PC-3 (cell line): ENCODE results near the gene SARDH. TPM values are rescaled to one million over a fixed set of nuclear protein-coding genes. Genes with fewer than 3 reads are reported as not detected.

Source experiments
- ATAC-seq: fragments of 200-7000 bp; cut with Tn5 transposase; 2 replicates; pipeline ENCODE4 v1.9.1; 2020; ENCODE audit warnings: mild to moderate bottlenecking, moderate library complexity
- BruUV-seq: library from RNA; stranded (reverse); fragments of 400-500 nt; replicated peaks from 2 replicates; lab custom pipeline; 2021; lab: Mats Ljungman, UMichigan
- CTCF ChIA-PET: fragments of 300-600 bp; sonication (Branson Sonifier 250); formaldehyde crosslinking; loops from one replicate; lab custom pipeline; 2022; ENCODE audit warnings: antibody characterized with exemption; lab: Charles Lee
- POLR2A ChIA-PET: fragments of 300-600 bp; sonication (Branson Sonifier 250); formaldehyde crosslinking; loops from one replicate; lab custom pipeline; 2022; ENCODE audit warnings: antibody characterized with exemption; ENCODE audit not compliant: unreplicated experiment; lab: Charles Lee
- DNase-seq: peaks from one replicate; pipeline ENCODE4 v3.0.0-alpha.2; 2015
- H2AFZ ChIP-seq: fragments of 300-600 bp; sonication (generic); 2 replicates; pipeline ENCODE4 v1.6.0; 2016; ENCODE audit warnings: antibody characterized with exemption, low read length
- H3F3A ChIP-seq: fragments of 300-600 bp; sonication (generic); one replicate; pipeline ENCODE4 v1.6.0; 2017; ENCODE audit warnings: antibody characterized with exemption, low read length, control low read depth, mild to moderate bottlenecking; ENCODE audit not compliant: unreplicated experiment
- H3K27ac ChIP-seq: fragments of 300-600 bp; sonication (generic); 2 replicates; pipeline ENCODE4 v1.5.1; 2016; ENCODE audit warnings: mild to moderate bottlenecking, low read length
- H3K27me3 ChIP-seq: fragments of 300-600 bp; sonication (generic); 2 replicates; pipeline ENCODE4 v1.6.1; 2016; ENCODE audit warnings: low read length, mixed read lengths
- H3K36me3 ChIP-seq: fragments of 300-600 bp; sonication (generic); 2 replicates; pipeline ENCODE4 v1.6.1; 2016; ENCODE audit warnings: low read depth, mixed run types, low read length, mixed read lengths
- H3K4me1 ChIP-seq: fragments of 300-600 bp; sonication (generic); 2 replicates; pipeline ENCODE4 v1.5.1; 2016; ENCODE audit warnings: low read length; ENCODE audit not compliant: insufficient read depth
- H3K4me2 ChIP-seq: fragments of 300-600 bp; sonication (generic); 2 replicates; pipeline ENCODE4 v1.6.0; 2016; ENCODE audit warnings: low read length
- H3K4me3 ChIP-seq: fragments of 300-600 bp; sonication (generic); 2 replicates; pipeline ENCODE4 v1.5.1; 2016; ENCODE audit warnings: mild to moderate bottlenecking, low read length, mixed read lengths
- H3K79me2 ChIP-seq: fragments of 300-600 bp; sonication (generic); 2 replicates; pipeline ENCODE4 v1.6.1; 2017; ENCODE audit warnings: low read length, mixed read lengths
- H3K9ac ChIP-seq: fragments of 300-600 bp; sonication (generic); 2 replicates; pipeline ENCODE4 v1.6.0; 2016; ENCODE audit warnings: mild to moderate bottlenecking, low read length
- H3K9me2 ChIP-seq: fragments of 300-600 bp; sonication (generic); replicated peaks from 2 replicates; pipeline ENCODE4 v1.6.1; 2016; ENCODE audit warnings: mixed run types, low read length, mixed read lengths
- H3K9me3 ChIP-seq: fragments of 300-600 bp; sonication (generic); 2 replicates; pipeline ENCODE4 v1.6.1; 2016; ENCODE audit warnings: low read length, mixed read lengths
- H4K20me1 ChIP-seq: fragments of 300-600 bp; sonication (generic); 2 replicates; pipeline ENCODE4 v1.6.1; 2016; ENCODE audit warnings: low read length, mixed read lengths
- EZH2 ChIP-seq: fragments of 300-600 bp; sonication (generic); IDR thresholded peaks from one replicate; pipeline ENCODE4 v1.6.1; 2017; ENCODE audit warnings: antibody characterized with exemption, mild to moderate bottlenecking, low read length; ENCODE audit not compliant: unreplicated experiment
- EZH2phosphoT487 ChIP-seq: fragments of 300-600 bp; sonication (generic); IDR thresholded peaks from 2 replicates; pipeline ENCODE4 v1.6.1; 2018; ENCODE audit warnings: mild to moderate bottlenecking, antibody characterized with exemption, low read length, borderline replicate concordance
- intact Hi-C: fragments of 100-400 bp; cut with micrococcal nuclease; formaldehyde crosslinking; loops from 2 replicates; pipeline ENCODE4 v1.9.0; 2023
- total RNA-seq: library from RNA; depleted of rRNA; stranded (reverse); fragments of >200 nt; gene quantifications from 2 replicates; pipeline ENCODE4 v1.2.3, GENCODE V29; 2014
- TF ChIP-seq, protein P1 (sequence below): fragments of 300-600 bp; sonication (generic); conservative IDR thresholded peaks from 2 replicates; pipeline ENCODE4 v1.5.1; 2017; ENCODE audit warnings: antibody characterized with exemption, low read depth, mild to moderate bottlenecking, low read length

SARDH gene
- total RNA-seq, 1 experiment from 2014 or later = 3.4 TPM

DNA sequence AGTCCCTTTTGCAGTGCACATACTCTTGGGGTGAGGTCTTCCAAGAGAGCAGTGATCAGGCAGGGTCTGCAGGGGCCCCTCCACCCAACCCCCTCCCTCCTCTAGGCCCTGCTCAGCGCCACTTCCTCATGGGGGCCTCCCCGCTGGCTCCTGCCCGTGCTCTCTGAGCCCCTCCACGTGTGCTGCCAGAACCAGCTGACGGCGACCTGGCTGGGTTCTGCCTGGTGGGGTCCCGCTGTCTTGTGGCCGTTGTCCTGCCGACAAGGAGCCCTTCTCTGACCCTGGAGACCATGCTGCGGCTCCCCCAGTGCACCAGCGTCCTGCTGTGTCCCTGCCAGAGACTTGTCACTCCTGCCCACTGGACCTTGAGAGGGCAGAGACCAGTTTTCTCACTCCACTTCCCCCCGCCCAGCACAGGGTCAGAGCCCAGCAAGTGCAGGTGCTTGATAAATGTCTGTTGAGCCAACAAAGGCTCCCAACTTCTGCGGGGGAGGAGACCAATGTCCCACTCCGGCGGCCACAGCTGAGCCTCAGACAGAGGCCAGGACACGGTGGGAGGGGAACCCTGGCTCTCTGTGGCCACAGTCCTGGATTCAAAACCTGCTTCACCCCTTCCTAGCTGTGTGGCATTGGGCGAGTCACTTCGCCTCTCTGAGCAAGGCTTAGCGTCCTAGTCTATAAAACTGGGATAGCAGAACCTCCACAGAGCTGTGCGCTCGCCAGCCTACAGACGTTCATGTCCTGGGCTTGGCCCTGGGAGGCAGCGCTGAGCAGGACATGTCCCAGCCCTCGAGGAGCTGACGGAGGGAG lies 24.8 kb downstream of the SARDH start:
- intact Hi-C loops = no loop called here
- ATAC-seq = no peak

DNA sequence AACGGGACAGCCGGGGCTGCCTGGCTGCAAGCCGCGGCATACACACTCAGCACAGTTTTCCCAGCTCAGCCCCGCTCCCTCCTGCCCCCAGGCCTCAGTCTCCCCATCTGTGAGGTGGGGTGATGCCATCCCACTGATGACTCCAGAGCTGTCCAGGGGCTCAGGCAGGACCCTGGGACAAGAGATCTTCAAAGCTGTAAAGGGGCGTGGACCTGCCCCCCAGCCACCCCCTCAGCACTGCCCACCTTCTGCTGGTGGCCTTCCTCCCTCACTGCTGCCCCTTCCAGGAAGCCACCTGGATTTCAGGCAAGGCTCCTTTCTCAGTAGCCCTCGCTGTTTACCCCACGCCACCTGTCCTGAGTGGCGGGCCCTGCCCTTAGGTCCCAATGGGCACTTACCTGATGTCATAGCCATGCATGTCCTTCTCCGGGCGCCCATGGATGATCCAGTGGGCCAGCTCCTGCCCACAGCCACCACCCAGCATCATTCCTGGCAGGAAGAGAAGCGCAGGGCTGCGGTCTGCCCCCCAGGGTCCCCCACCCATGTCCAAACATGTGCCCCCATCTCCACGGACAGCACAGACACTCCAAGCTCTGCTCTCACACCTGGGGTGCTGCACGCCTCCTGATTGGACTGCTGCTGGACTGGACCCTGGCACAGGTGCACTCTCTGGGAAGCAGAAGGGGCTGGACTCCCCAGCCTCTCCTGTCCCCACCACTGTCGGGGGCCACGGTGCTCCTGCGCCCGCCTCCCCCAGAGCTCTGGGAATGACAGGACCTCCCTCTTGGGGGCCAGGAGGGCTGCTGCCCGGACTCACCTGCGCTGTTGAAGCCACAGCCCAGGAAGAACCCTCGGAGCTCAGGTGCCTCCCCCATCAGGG lies 25.7 kb downstream of the SARDH start:
- Histone ChIP-seq H3F3A (no peaks in the 10 kb centered on the region), H3K9ac (no peak overlapping the region), H3K4me3 (no peak overlapping the region), H3K4me2 (no peak overlapping the region), H3K4me1 (no peaks in the 10 kb centered on the region), H3K27me3 (no peaks in the 10 kb centered on the region), H3K9me3 (no peaks in the 10 kb centered on the region), H2AFZ (no peak overlapping the region), H3K27ac (no peak overlapping the region), H3K9me2 (no peaks in the 10 kb centered on the region), H3K36me3 (no peaks in the 10 kb centered on the region), H4K20me1 (no peaks in the 10 kb centered on the region), H3K79me2 (no peaks in the 10 kb centered on the region)
- CTCF ChIA-PET = no interaction called here
- no TSS peak for BruUV-seq
- DNase-seq (no peak), ATAC-seq (no peak)
- intact Hi-C loops = no loop called here
- POLR2A ChIA-PET = no interaction called here
- no peak for TF ChIP-seq EZH2
- TF ChIP-seq EZH2phosphoT487 = no peak
- TF ChIP-seq, protein P1, sequence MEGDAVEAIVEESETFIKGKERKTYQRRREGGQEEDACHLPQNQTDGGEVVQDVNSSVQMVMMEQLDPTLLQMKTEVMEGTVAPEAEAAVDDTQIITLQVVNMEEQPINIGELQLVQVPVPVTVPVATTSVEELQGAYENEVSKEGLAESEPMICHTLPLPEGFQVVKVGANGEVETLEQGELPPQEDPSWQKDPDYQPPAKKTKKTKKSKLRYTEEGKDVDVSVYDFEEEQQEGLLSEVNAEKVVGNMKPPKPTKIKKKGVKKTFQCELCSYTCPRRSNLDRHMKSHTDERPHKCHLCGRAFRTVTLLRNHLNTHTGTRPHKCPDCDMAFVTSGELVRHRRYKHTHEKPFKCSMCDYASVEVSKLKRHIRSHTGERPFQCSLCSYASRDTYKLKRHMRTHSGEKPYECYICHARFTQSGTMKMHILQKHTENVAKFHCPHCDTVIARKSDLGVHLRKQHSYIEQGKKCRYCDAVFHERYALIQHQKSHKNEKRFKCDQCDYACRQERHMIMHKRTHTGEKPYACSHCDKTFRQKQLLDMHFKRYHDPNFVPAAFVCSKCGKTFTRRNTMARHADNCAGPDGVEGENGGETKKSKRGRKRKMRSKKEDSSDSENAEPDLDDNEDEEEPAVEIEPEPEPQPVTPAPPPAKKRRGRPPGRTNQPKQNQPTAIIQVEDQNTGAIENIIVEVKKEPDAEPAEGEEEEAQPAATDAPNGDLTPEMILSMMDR = no peak

More for the DNA sequence above, 24.8 kb downstream of the SARDH start:
- no peaks in the 10 kb centered on the region for H3K79me2 ChIP-seq
- no peaks in the 10 kb centered on the region for H3K27me3 ChIP-seq
- no peaks in the 10 kb centered on the region for H4K20me1 ChIP-seq
- no peaks in the 10 kb centered on the region for H3K9me2 ChIP-seq
- ChIA-PET CTCF (no interaction called here), POLR2A (no interaction called here)
- no peak for DNase-seq
- H3K27ac ChIP-seq = no peak overlapping the region
- H3F3A ChIP-seq = no peaks in the 10 kb centered on the region
- H3K4me2 ChIP-seq = no peak overlapping the region
- H3K9me3 ChIP-seq = no peaks in the 10 kb centered on the region
- no peak overlapping the region for H3K9ac ChIP-seq
- no TSS peak for BruUV-seq
- no peak overlapping the region for H2AFZ ChIP-seq
- H3K4me1 ChIP-seq = no peaks in the 10 kb centered on the region
- no peaks in the 10 kb centered on the region for H3K36me3 ChIP-seq
- TF ChIP-seq EZH2 = no peak
- no peak for TF ChIP-seq EZH2phosphoT487
- TF ChIP-seq, protein P1 = no peak
- H3K4me3 ChIP-seq = no peak overlapping the region
